ENCODE measurements around the gene SBK2.
"Not testable (repeated sequence)": the region's sequence is repeated elsewhere in the genome, so short reads cannot be mapped to it uniquely, and the experiment has no call there.

SBK2 gene

DNA sequence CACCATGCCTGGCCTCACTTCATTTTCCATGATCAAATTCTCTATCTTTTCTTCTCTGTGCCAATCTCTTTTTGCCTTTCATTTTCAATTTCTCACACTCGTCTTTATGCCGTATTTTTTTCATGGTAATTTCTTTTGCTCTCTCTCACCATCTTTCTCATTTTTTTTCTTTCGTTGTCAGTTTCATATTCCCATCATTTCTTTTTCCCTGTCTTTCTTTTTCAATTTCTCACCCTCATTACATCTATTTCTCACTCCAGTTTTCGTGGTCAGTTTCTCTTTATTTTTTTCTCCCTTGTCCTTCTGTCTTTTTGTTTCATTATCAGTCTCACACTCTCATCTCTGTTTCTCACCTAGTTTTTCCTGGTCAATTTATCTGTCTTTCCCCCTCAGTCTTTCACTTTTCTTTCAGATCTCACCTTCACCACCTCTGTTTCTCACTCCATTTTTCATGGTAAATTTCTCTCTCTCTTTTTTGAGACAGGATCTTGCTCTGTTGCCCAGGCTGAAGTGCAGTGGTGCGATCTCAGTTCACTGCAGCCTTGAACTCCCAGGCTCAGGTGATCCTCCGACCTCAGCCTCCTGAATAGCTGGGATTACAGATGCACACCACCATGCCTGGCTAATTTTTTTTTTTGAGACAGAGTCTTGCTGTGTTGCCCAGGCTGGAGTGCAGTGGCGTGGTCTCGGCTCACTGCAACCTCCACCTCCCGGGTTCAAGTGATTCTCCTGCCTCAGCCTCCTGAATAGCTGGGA, 34.6 kb downstream of the SBK2 start:
- Histone ChIP-seq H3K9ac (ENCODE audit: low read depth in 1 of 2, low read length in 2 of 2) (no peak overlapping the region), H3K9me3 (ENCODE audit: control insufficient read depth in 1 of 2, low read length in 2 of 2) (no peaks in the 10 kb centered on the region), H3K4me1 (ENCODE audit: control insufficient read depth in 1 of 2, insufficient read depth in 2 of 2, low read length in 2 of 2) (no peaks in the 10 kb centered on the region), H3K4me3 (ENCODE audit: low read depth in 1 of 2, low read length in 2 of 2) (no peak overlapping the region), H3K27ac (ENCODE audit: low read depth, low read length) (no peak overlapping the region), H3K27me3 (ENCODE audit: control insufficient read depth in 1 of 2, insufficient read depth in 2 of 2, low read length in 2 of 2) (no peaks in the 10 kb centered on the region), H3K36me3 (ENCODE audit: control insufficient read depth in 1 of 2, insufficient read depth in 2 of 2, low read length in 2 of 2) (no peaks in the 10 kb centered on the region)

DNA sequence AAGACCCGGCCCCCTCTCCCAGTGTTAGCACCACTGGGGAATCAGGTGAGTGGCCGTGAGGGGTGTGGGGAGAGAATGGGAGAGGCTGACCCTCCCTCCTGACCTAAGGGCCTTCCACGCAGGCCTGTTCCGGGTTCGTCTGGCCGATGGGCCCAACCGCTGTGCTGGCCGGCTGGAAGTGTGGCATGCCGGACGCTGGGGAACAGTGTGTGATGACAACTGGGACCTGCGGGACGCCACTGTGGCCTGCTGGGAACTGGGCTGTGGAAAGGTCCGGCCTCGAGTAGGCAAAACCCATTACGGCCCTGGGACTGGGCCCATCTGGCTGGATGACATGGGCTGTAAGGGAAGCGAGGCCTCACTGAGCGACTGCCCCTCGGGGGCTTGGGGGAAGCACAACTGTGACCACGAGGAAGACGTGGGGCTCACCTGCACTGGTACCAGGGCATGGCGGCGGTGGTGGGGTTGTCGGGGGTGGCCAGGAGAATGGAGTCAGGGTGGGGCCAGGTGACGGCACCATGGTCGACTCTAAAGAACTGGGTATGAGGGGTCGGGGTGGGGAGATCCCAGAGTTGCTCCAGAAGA, 36.5 kb downstream of the SBK2 start:
- Histone ChIP-seq H3K9ac (ENCODE audit: low read depth in 1 of 2, low read length in 2 of 2) (no peak overlapping the region), H3K36me3 (ENCODE audit: control insufficient read depth in 1 of 2, insufficient read depth in 2 of 2, low read length in 2 of 2) (no peaks in the 10 kb centered on the region), H3K9me3 (ENCODE audit: control insufficient read depth in 1 of 2, low read length in 2 of 2) (no peaks in the 10 kb centered on the region), H3K4me1 (ENCODE audit: control insufficient read depth in 1 of 2, insufficient read depth in 2 of 2, low read length in 2 of 2) (no peaks in the 10 kb centered on the region), H3K27ac (ENCODE audit: low read depth, low read length) (no peak overlapping the region), H3K4me3 (ENCODE audit: low read depth in 1 of 2, low read length in 2 of 2) (no peak overlapping the region), H3K27me3 (ENCODE audit: control insufficient read depth in 1 of 2, insufficient read depth in 2 of 2, low read length in 2 of 2) (no peaks in the 10 kb centered on the region)

DNA sequence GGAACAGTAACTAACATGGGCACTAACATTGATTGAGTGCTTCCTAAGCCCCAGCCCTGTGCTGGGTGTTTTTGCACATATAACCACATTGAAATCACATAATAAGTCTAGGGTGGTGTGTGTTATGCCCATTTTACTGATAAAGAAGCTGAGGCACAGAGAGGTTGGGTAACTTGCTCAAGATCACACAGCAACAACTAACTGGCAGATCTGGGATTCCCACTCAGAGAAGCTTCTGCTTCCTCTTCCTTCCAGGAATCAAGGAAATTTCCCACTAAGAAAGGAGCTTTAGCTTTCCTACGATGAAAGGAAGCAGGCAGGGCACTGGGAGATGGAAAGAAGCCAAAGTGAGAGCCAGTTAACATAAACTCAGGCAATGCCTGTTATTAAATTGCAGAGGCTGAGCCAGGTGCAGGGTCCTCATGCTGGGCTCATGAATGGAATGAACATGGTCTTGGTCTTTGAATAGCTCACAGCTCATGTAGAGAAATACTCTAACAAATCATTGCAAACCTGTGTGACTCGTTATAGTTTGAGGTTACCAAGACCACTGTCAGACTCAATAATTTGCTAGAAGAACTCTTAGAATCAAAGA, 38.6 kb downstream of the SBK2 start:
- Histone ChIP-seq H3K9me3 (ENCODE audit: control insufficient read depth in 1 of 2, low read length in 2 of 2) (no peaks in the 10 kb centered on the region), H3K27me3 (ENCODE audit: control insufficient read depth in 1 of 2, insufficient read depth in 2 of 2, low read length in 2 of 2) (peaks cover 0 to 8% of the 10 kb centered on the region in 2 donors), H3K4me1 (ENCODE audit: control insufficient read depth in 1 of 2, insufficient read depth in 2 of 2, low read length in 2 of 2) (no peaks in the 10 kb centered on the region), H3K4me3 (ENCODE audit: low read depth in 1 of 2, low read length in 2 of 2) (no peak overlapping the region), H3K9ac (ENCODE audit: low read depth in 1 of 2, low read length in 2 of 2) (no peak overlapping the region), H3K27ac (ENCODE audit: low read depth, low read length) (no peak overlapping the region), H3K36me3 (ENCODE audit: control insufficient read depth in 1 of 2, insufficient read depth in 2 of 2, low read length in 2 of 2) (no peaks in the 10 kb centered on the region)

DNA sequence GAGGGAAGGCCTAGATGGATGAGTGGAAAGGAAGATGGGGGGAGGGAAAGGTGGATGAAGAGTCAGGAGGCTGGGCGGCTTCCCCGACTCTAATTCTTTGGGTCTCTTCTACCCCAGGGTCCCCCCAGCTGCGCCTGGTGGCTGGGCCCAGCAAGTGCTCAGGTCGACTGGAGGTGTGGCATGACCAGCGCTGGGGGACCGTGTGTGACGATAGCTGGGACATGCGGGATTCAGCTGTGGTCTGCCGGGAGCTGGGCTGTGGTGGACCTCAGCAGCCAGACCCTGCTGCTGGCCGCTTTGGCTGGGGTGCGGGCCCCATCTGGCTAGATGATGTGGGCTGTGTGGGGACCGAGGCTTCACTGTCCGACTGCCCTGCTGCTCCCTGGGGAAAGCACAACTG, 39.2 kb downstream of the SBK2 start:
- no peaks in the 10 kb centered on the region for H3K36me3 ChIP-seq (ENCODE audit: control insufficient read depth in 1 of 2, insufficient read depth in 2 of 2, low read length in 2 of 2)
- no peaks in the 10 kb centered on the region for H3K9me3 ChIP-seq (ENCODE audit: control insufficient read depth in 1 of 2, low read length in 2 of 2)
- peaks cover 0 to 11% of the 10 kb centered on the region in 2 donors for H3K27me3 ChIP-seq (ENCODE audit: control insufficient read depth in 1 of 2, insufficient read depth in 2 of 2, low read length in 2 of 2)
- no peak overlapping the region for H3K4me3 ChIP-seq (ENCODE audit: low read depth in 1 of 2, low read length in 2 of 2)
- no peaks in the 10 kb centered on the region for H3K4me1 ChIP-seq (ENCODE audit: control insufficient read depth in 1 of 2, insufficient read depth in 2 of 2, low read length in 2 of 2)
- no peak overlapping the region for H3K27ac ChIP-seq (ENCODE audit: low read depth, low read length)
- H3K9ac ChIP-seq (ENCODE audit: low read depth in 1 of 2, low read length in 2 of 2), result no peak overlapping the region

DNA sequence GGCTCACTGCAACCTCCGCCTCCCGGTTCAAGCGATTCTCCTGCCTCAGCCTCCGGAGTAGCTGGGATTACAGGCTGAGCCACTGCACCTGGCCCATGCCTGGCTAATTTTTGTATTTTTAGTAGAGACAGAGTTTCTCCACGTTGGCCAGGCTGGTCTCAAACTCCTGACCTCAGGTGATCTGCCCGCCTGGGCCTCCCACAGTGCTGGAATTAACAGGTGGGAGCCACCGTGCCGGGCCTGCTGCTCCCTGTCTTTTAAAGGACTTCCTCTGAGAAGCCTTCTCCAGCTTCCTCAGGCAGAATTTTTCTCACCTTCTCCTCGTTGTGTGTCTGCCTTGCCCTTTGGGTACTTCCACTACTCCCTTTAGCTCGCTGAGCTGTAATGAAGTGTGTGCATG, 40.1 kb downstream of the SBK2 start:
- H3K27me3 ChIP-seq (ENCODE audit: control insufficient read depth in 1 of 2, insufficient read depth in 2 of 2, low read length in 2 of 2), result peaks cover 0 to 17% of the 10 kb centered on the region in 2 donors
- H3K36me3 ChIP-seq (ENCODE audit: control insufficient read depth in 1 of 2, insufficient read depth in 2 of 2, low read length in 2 of 2); H3K9ac ChIP-seq (ENCODE audit: low read depth in 1 of 2, low read length in 2 of 2); H3K9me3 ChIP-seq (ENCODE audit: control insufficient read depth in 1 of 2, low read length in 2 of 2); H3K27ac ChIP-seq (ENCODE audit: low read depth, low read length); H3K4me3 ChIP-seq (ENCODE audit: low read depth in 1 of 2, low read length in 2 of 2); H3K4me1 ChIP-seq (ENCODE audit: control insufficient read depth in 1 of 2, insufficient read depth in 2 of 2, low read length in 2 of 2): not testable (repeated sequence)

DNA sequence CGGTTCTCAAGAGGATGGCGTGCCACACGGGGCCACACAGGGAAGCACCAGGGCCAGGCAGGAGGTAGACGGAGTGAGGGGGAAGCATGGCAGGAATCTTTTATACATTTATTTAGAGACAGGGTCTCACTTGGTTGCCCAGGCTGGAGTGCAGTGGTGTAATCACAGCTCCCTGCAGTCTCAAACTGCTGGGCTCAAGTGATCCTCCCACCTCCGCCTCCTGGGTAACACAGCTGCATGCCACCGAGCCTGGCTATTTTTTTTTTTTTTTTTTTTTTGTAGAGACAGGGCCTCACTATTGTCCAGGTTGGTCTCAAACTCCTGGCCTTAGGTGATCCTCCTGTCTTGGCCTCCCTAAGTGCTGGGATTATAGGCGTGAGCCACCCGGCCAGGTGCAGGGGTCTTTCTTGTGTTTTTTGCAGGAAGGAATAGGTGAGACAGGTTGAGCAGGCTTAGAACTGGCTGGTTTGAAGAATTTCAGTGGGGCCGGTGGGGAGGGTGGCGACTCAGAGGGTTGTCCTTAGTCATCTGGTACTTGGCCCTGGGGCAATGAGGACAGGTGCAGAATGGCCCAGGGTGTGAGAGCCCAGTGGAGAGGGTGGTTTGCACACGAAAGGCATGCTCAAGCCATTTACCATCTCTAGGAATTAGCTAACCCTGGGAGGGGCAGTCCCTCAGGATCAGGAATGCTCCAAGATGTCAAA, 41.1 kb downstream of the SBK2 start:
- peaks cover 0 to 3% of the 10 kb centered on the region in 2 donors for H3K4me1 ChIP-seq (ENCODE audit: control insufficient read depth in 1 of 2, insufficient read depth in 2 of 2, low read length in 2 of 2)
- no peaks in the 10 kb centered on the region for H3K36me3 ChIP-seq (ENCODE audit: control insufficient read depth in 1 of 2, insufficient read depth in 2 of 2, low read length in 2 of 2)
- no peak overlapping the region for H3K4me3 ChIP-seq (ENCODE audit: low read depth in 1 of 2, low read length in 2 of 2)
- no peaks in the 10 kb centered on the region for H3K9me3 ChIP-seq (ENCODE audit: control insufficient read depth in 1 of 2, low read length in 2 of 2)
- no peak overlapping the region for H3K27ac ChIP-seq (ENCODE audit: low read depth, low read length)
- H3K9ac ChIP-seq (ENCODE audit: low read depth in 1 of 2, low read length in 2 of 2), result no peak overlapping the region
- peaks cover 0 to 21% of the 10 kb centered on the region in 2 donors for H3K27me3 ChIP-seq (ENCODE audit: control insufficient read depth in 1 of 2, insufficient read depth in 2 of 2, low read length in 2 of 2)

DNA sequence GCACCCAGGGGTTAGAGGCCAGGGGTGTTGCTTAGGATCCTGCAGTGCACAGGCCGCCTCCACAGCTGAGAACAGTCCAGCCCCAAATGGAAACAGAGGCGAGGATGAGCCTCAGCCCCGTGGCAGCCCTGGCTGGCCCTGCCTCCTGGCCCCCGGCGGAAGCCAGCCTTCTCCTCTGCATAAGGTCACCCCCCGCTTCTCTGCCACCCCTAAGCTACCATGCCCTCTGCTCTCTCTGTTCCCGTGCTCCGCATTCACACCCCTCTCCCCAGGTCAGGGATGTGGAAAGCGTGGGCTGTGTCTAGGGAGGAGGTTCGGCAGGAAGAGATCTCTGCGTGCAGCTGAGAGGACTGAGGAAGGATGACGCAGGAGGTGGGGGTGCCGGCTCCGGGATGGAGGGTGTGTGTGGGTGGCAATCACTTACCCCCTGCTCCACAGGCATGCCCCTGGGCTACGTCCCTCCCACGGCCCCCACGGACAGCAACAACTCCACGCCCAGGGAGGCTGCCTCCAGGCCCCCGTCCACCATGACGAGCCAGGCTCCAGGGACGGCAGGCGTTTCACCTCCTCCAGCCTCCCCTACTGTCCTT, 42.7 kb downstream of the SBK2 start:
- Histone ChIP-seq H3K9me3 (ENCODE audit: control insufficient read depth in 1 of 2, low read length in 2 of 2) (no peaks in the 10 kb centered on the region), H3K27me3 (ENCODE audit: control insufficient read depth in 1 of 2, insufficient read depth in 2 of 2, low read length in 2 of 2) (peaks cover 0 to 21% of the 10 kb centered on the region in 2 donors), H3K4me3 (ENCODE audit: low read depth in 1 of 2, low read length in 2 of 2) (no peak overlapping the region), H3K27ac (ENCODE audit: low read depth, low read length) (peak overlapping the region; percentile 3), H3K4me1 (ENCODE audit: control insufficient read depth in 1 of 2, insufficient read depth in 2 of 2, low read length in 2 of 2) (peaks cover 0 to 3% of the 10 kb centered on the region in 2 donors), H3K36me3 (ENCODE audit: control insufficient read depth in 1 of 2, insufficient read depth in 2 of 2, low read length in 2 of 2) (no peaks in the 10 kb centered on the region), H3K9ac (ENCODE audit: low read depth in 1 of 2, low read length in 2 of 2) (no peak overlapping the region)

DNA sequence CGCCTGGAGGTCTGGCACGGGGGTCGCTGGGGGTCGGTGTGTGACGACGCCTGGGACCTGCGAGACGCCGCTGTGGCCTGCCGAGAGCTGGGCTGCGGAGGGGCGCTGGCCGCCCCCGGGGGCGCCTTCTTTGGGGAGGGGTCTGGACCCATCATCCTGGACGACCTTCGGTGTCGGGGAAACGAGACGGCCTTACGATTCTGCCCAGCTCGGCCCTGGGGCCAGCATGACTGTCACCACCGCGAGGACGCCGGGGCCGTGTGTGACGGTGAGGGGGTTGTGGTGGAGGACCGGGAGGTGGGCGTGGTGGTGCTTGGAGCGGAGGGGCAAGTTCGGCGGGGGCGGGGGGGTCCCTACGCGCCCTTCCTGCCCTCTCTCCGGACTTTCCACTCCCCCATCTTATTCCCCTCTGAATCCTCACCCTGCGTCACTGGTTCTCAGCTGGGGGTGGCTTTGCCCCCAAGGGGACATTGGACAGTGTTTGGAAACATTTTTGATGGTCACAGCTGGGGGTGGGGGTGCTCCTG, 43.2 kb downstream of the SBK2 start:
- Histone ChIP-seq H3K27ac (ENCODE audit: low read depth, low read length) (no peak overlapping the region), H3K4me3 (ENCODE audit: low read depth in 1 of 2, low read length in 2 of 2) (no peak overlapping the region), H3K36me3 (ENCODE audit: control insufficient read depth in 1 of 2, insufficient read depth in 2 of 2, low read length in 2 of 2) (no peaks in the 10 kb centered on the region), H3K27me3 (ENCODE audit: control insufficient read depth in 1 of 2, insufficient read depth in 2 of 2, low read length in 2 of 2) (peaks cover 0 to 21% of the 10 kb centered on the region in 2 donors), H3K4me1 (ENCODE audit: control insufficient read depth in 1 of 2, insufficient read depth in 2 of 2, low read length in 2 of 2) (peaks cover 0 to 3% of the 10 kb centered on the region in 2 donors), H3K9me3 (ENCODE audit: control insufficient read depth in 1 of 2, low read length in 2 of 2) (no peaks in the 10 kb centered on the region), H3K9ac (ENCODE audit: low read depth in 1 of 2, low read length in 2 of 2) (no peak overlapping the region)

DNA sequence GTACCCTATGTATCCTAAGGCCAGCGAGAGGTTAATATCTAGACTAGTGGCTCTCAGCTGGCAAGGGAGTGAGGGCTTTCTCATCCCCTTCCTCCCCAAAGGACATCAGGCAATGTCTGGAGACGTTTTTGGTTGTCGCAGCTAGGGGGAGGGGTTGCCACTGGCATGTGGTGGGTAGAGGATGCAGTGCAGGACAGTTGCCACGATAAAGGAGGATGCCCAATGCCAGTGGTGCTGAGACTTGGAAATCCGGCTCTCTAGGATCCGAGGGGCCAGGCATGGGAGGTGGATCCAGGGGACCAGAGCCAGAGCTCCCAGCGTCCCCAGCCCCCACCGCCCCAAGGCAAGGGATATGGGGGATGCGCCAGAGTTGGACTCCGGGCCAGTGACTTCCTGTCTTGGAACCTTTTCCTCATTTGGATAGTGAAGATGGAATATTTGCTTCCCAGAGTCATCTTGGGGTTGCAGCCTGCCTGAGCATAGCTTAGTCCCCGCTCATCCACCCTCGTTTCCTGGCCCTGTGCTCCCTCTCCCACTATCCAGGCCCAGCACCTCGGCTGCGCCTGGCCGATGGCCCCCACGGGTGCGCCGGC, 43.8 kb downstream of the SBK2 start:
- Histone ChIP-seq H3K4me1 (ENCODE audit: control insufficient read depth in 1 of 2, insufficient read depth in 2 of 2, low read length in 2 of 2) (peaks cover 0 to 3% of the 10 kb centered on the region in 2 donors), H3K9ac (ENCODE audit: low read depth in 1 of 2, low read length in 2 of 2) (no peak overlapping the region), H3K4me3 (ENCODE audit: low read depth in 1 of 2, low read length in 2 of 2) (no peak overlapping the region), H3K27me3 (ENCODE audit: control insufficient read depth in 1 of 2, insufficient read depth in 2 of 2, low read length in 2 of 2) (peaks cover 0 to 21% of the 10 kb centered on the region in 2 donors), H3K27ac (ENCODE audit: low read depth, low read length) (no peak overlapping the region), H3K9me3 (ENCODE audit: control insufficient read depth in 1 of 2, low read length in 2 of 2) (no peaks in the 10 kb centered on the region), H3K36me3 (ENCODE audit: control insufficient read depth in 1 of 2, insufficient read depth in 2 of 2, low read length in 2 of 2) (no peaks in the 10 kb centered on the region)
